Neutrophil (primary cell): Measurements from ENCODE around the gene ZNF628.
A peak's percentile ranks its signal among the peaks of the same experiment; 100 is the strongest.

Experiments
- H3K27ac ChIP-seq: fragments of 200-600 bp; sonication (generic); 2 replicates; pipeline ENCODE4 v1.5.1; 2016; ENCODE audit warnings: mild to moderate bottlenecking, moderate library complexity
- H3K27me3 ChIP-seq: fragments of 200-600 bp; sonication (generic); 2 replicates; pipeline ENCODE4 v1.6.0; 2016; ENCODE audit warnings: mild to moderate bottlenecking
- H3K36me3 ChIP-seq: fragments of 200-600 bp; sonication (generic); 2 replicates; pipeline ENCODE4 v1.5.1; 2017
- H3K4me1 ChIP-seq, 2 experiments: fragments of 200-600 bp in 1 of 2; sonication (generic) in 1 of 2; 1 replicate in 1 of 2; 2 replicates in 1 of 2; pipeline versions ENCODE4 v1.5.1 to v1.6.1; 2013 to 2016; ENCODE audit warnings: low read depth in 1 of 2, low read length in 1 of 2, mild to moderate bottlenecking in 1 of 2, moderate library complexity in 1 of 2; ENCODE audit not compliant: control insufficient read depth in 1 of 2, insufficient read depth in 1 of 2
- H3K4me3 ChIP-seq, 2 experiments: fragments of 200-600 bp in 1 of 2; sonication (generic) in 1 of 2; 1 replicate in 1 of 2; 2 replicates in 1 of 2; pipeline ENCODE4 v1.5.1; 2013 to 2016; ENCODE audit warnings: low read depth in 1 of 2, low read length in 1 of 2, mild to moderate bottlenecking in 1 of 2, moderate library complexity in 1 of 2
- H3K9me3 ChIP-seq: fragments of 200-600 bp; sonication (generic); 2 replicates; pipeline ENCODE4 v1.5.1; 2016
- CTCF ChIP-seq: fragments of 200-600 bp; sonication (generic); IDR thresholded peaks from 2 replicates; pipeline ENCODE4 v1.5.1; 2016; ENCODE audit warnings: antibody characterized with exemption

Gene ZNF628

GRCh38 chr19:55456347-55456746 is 20.1 kb upstream of the ZNF628 start:
- Histone ChIP-seq H3K36me3 (no peaks in the 10 kb centered on the region), H3K9me3 (no peaks in the 10 kb centered on the region), H3K27me3 (peaks cover 29% of the 10 kb centered on the region), H3K4me3 (no peak overlapping the region), H3K27ac (no peak overlapping the region), H3K4me1 (peaks cover 3 to 5% of the 10 kb centered on the region in 2 experiments)
- TF ChIP-seq CTCF, result no peak

DNA sequence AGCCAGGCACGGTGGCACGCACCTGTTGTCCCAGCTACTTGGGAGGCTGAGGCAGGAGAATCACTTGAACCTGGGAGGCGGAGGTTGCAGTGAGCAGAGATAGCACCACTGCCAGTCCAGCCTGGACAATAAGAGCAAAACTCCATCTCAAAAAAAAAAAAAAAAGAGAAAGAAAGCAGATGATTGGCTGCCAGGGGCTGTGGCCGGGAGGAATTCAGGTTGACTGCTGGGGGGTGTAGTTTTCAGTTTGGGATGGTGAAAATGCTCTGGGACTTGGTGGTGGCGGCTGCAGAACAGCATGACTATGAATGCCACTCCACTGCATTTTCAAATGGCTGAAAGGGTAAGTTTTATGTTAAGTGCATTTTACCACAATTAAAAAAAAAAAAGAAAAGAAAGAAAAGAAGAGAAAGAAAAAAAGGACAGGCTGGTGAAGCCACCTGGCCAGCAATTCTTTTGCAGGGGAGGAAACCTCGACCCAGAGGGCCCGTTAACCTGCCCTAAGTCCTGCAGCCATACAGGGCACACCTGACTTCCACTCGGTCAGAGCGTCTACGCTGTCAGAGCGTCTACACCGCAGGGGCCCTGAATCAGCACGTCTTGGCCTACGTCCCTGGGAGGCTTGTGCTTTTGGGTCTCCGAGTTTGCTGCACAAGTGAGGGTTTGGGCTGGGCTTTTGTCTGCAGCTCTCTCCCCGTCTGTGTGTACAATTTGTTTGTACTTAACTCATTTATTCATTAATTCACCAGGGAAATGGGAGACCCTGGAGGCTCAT is 18.5 kb upstream of the ZNF628 start:
- H3K27me3 ChIP-seq, result peaks cover 14% of the 10 kb centered on the region
- no peak overlapping the region for H3K27ac ChIP-seq
- no peaks in the 10 kb centered on the region for H3K9me3 ChIP-seq
- H3K4me3 ChIP-seq, result no peak overlapping the region
- no peak for TF ChIP-seq CTCF
- H3K36me3 ChIP-seq, result no peaks in the 10 kb centered on the region
- H3K4me1 ChIP-seq, result peaks cover 12 to 16% of the 10 kb centered on the region in 2 experiments

DNA sequence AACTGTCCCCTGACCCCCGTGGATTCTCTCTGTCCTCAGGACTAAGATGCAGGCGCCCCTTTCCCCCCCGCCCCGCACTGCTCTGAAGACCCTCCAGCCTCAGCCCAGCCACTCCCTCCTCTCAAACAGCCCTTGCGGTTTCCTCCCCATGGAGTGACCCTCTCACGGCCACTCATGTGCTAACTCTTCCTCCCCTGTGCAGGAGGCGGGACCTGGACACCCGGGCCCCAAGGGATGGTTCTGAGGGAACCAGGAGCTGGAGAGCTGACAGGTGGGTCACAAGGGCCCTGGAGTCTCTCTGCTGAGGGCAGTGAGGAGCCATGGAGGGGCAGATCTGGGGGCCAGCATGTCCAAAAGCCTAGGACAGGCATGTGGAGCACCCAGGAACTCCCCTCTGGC is 16.9 kb upstream of the ZNF628 start:
- H3K4me1 ChIP-seq, result peaks cover 12 to 16% of the 10 kb centered on the region in 2 experiments
- H3K9me3 ChIP-seq, result no peaks in the 10 kb centered on the region
- TF ChIP-seq CTCF, result no peak

GRCh38 chr19:55459950-55460657 is 16.3 kb upstream of the ZNF628 start:
- no peaks in the 10 kb centered on the region for H3K9me3 ChIP-seq
- TF ChIP-seq CTCF, result no peak
- peaks cover 12 to 16% of the 10 kb centered on the region in 2 experiments for H3K4me1 ChIP-seq
- no peak overlapping the region for H3K27ac ChIP-seq
- no peaks in the 10 kb centered on the region for H3K36me3 ChIP-seq
- H3K27me3 ChIP-seq, result no peaks in the 10 kb centered on the region
- H3K4me3 ChIP-seq, result no peak overlapping the region

More for the DNA sequence above, 16.9 kb upstream of the ZNF628 start:
- Histone ChIP-seq H3K27me3 (no peaks in the 10 kb centered on the region), H3K4me3 (no peak overlapping the region), H3K36me3 (no peaks in the 10 kb centered on the region), H3K27ac (no peak overlapping the region)

GRCh38 chr19:55460670-55461258 is 15.7 kb upstream of the ZNF628 start:
- Histone ChIP-seq H3K4me1 (peaks cover 12 to 16% of the 10 kb centered on the region in 2 experiments), H3K9me3 (no peaks in the 10 kb centered on the region), H3K27ac (no peak overlapping the region), H3K27me3 (peaks cover 5% of the 10 kb centered on the region), H3K36me3 (no peaks in the 10 kb centered on the region), H3K4me3 (peak overlapping the region; percentile 76 to 83)
- no peak for TF ChIP-seq CTCF
